Caco-2 (cell line): Measurements from ENCODE around the gene ZCCHC10. TPM values are rescaled to one million over a fixed set of nuclear protein-coding genes. Genes with fewer than 3 reads are reported as not detected.

Source experiments
- BruUV-seq: library from RNA; stranded (reverse); fragments of 400-500 nt; replicated peaks from 2 replicates; lab custom pipeline; 2021; lab: Mats Ljungman, UMichigan
- CTCF ChIA-PET: fragments of 300-600 bp; sonication (Branson Sonifier 250); formaldehyde crosslinking; loops from one replicate; lab custom pipeline; 2022; ENCODE audit warnings: antibody characterized with exemption; lab: Charles Lee
- POLR2A ChIA-PET: fragments of 300-600 bp; sonication (Branson Sonifier 250); formaldehyde crosslinking; loops from one replicate; lab custom pipeline; 2022; ENCODE audit warnings: antibody characterized with exemption; lab: Charles Lee
- DNase-seq, 2 experiments: peaks; one replicate each; pipeline versions ENCODE4 v3.0.0 to v3.0.0-alpha.2; 2020 to 2022
- H3K27me3 ChIP-seq: replicated peaks from 2 replicates; pipeline ENCODE4 v1.6.0; 2011; ENCODE audit warnings: low read length; ENCODE audit not compliant: control insufficient read depth, insufficient read depth
- H3K36me3 ChIP-seq: 2 replicates; pipeline ENCODE4 v1.5.1; 2011; ENCODE audit warnings: low read length; ENCODE audit not compliant: control insufficient read depth, insufficient read depth
- H3K4me1 ChIP-seq: fragments of 250-450 bp; sonication (Bioruptor Pico); 2 replicates; pipeline ENCODE4 v1.5.1; 2020; ENCODE audit warnings: mild to moderate bottlenecking
- H3K4me3 ChIP-seq: 2 replicates; pipeline ENCODE4 v1.5.1; 2011; ENCODE audit warnings: low read depth, mild to moderate bottlenecking, control low read depth, low read length
- H3K9me3 ChIP-seq: fragments of 250-450 bp; sonication (Bioruptor Pico); 2 replicates; pipeline ENCODE4 v1.5.1; 2020; ENCODE audit warnings: mild to moderate bottlenecking, moderate library complexity
- H3K27ac Mint-ChIP-seq: one replicate; pipeline ENCODE4 v1.8.0; 2022; ENCODE audit warnings: mixed read lengths; ENCODE audit not compliant: unreplicated experiment
- H3K27me3 Mint-ChIP-seq: one replicate; pipeline ENCODE4 v1.8.0; 2022; ENCODE audit warnings: mixed read lengths; ENCODE audit not compliant: insufficient read depth, unreplicated experiment
- H3K36me3 Mint-ChIP-seq: one replicate; pipeline ENCODE4 v1.8.0; 2022; ENCODE audit warnings: mild to moderate bottlenecking, mixed read lengths; ENCODE audit not compliant: insufficient read depth, unreplicated experiment
- H3K4me1 Mint-ChIP-seq: one replicate; pipeline ENCODE4 v1.8.0; 2022; ENCODE audit warnings: low read depth, mixed read lengths; ENCODE audit not compliant: unreplicated experiment
- H3K4me3 Mint-ChIP-seq: one replicate; pipeline ENCODE4 v1.8.0; 2022; ENCODE audit warnings: mild to moderate bottlenecking, moderate library complexity, mixed read lengths; ENCODE audit not compliant: unreplicated experiment
- H3K9me3 Mint-ChIP-seq: one replicate; pipeline ENCODE4 v1.8.0; 2022; ENCODE audit warnings: mixed read lengths; ENCODE audit not compliant: unreplicated experiment
- intact Hi-C: fragments of 100-400 bp; cut with micrococcal nuclease; formaldehyde crosslinking; loops from one replicate; pipeline ENCODE4 v1.10.0; 2022; ENCODE audit not compliant: unreplicated experiment
- total RNA-seq: library from RNA; stranded (reverse); gene quantifications from 2 replicates; pipeline ENCODE4 v1.2.3, GENCODE V29; 2022
- TF ChIP-seq, protein P1 (sequence below), 2 experiments: fragments of 200-600 bp in 1 of 2; IDR thresholded peaks; 1 replicate in 1 of 2; 2 replicates in 1 of 2; pipeline versions ENCODE4 v1.5.1 to v1.8.0; 2011 to 2022; ENCODE audit warnings: antibody characterized with exemption in 1 of 2, control low read depth in 1 of 2, inconsistent platforms in 1 of 2, low read depth in 1 of 2, low read length in 1 of 2, mild to moderate bottlenecking in 1 of 2, moderate library complexity in 1 of 2; ENCODE audit not compliant: insufficient read depth in 1 of 2, severe bottlenecking in 1 of 2, unreplicated experiment in 1 of 2

The ZCCHC10 gene
- total RNA-seq, 1 experiment from 2014 or later, result 32.9 TPM

DNA sequence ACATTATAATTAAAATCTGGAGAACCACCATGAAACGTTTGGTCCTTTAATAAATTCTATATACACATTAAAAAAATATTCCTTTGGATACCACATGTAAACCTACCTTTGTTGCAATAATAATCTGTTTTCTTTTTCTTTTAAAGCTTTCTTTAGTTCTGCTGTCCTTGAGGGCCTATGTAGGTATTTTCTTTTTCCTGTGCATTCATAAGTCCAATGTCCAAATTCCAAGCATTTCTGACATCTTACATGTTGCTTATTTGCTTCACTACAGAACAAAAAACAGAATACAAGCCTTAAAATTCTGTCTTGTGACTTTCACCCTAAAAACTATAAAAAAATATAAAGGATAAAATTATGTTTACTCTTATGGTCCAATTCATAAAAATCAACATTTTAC is 19.7 kb downstream of the ZCCHC10 start:
- Mint-ChIP-seq H3K4me3 (peak overlapping the region; percentile 16), H3K27ac (peak overlapping the region; percentile 82), H3K36me3 (peaks cover 55% of the 10 kb centered on the region), H3K9me3 (no peaks in the 10 kb centered on the region), H3K27me3 (no peaks in the 10 kb centered on the region), H3K4me1 (peaks cover 21% of the 10 kb centered on the region)
- BruUV-seq, result no TSS peak
- H3K4me1 ChIP-seq, result peaks cover 16% of the 10 kb centered on the region
- H3K36me3 ChIP-seq, result no peaks in the 10 kb centered on the region
- ChIA-PET CTCF (no interaction called here), POLR2A (no interaction called here)
- H3K27me3 ChIP-seq, result no peaks in the 10 kb centered on the region
- DNase-seq, result peak in 1 of 2 experiments; percentile 27
- intact Hi-C loops, result no loop called here
- no peak overlapping the region for H3K4me3 ChIP-seq
- TF ChIP-seq, protein P1, sequence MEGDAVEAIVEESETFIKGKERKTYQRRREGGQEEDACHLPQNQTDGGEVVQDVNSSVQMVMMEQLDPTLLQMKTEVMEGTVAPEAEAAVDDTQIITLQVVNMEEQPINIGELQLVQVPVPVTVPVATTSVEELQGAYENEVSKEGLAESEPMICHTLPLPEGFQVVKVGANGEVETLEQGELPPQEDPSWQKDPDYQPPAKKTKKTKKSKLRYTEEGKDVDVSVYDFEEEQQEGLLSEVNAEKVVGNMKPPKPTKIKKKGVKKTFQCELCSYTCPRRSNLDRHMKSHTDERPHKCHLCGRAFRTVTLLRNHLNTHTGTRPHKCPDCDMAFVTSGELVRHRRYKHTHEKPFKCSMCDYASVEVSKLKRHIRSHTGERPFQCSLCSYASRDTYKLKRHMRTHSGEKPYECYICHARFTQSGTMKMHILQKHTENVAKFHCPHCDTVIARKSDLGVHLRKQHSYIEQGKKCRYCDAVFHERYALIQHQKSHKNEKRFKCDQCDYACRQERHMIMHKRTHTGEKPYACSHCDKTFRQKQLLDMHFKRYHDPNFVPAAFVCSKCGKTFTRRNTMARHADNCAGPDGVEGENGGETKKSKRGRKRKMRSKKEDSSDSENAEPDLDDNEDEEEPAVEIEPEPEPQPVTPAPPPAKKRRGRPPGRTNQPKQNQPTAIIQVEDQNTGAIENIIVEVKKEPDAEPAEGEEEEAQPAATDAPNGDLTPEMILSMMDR (IDR thresholded peaks at IDR 0.05; ENCODE audit: insufficient read depth in 1 of 2, low read depth in 1 of 2, low read length in 1 of 2, severe bottlenecking in 1 of 2, unreplicated experiment in 1 of 2), result no peak
- H3K9me3 ChIP-seq, result peaks cover 14% of the 10 kb centered on the region

DNA sequence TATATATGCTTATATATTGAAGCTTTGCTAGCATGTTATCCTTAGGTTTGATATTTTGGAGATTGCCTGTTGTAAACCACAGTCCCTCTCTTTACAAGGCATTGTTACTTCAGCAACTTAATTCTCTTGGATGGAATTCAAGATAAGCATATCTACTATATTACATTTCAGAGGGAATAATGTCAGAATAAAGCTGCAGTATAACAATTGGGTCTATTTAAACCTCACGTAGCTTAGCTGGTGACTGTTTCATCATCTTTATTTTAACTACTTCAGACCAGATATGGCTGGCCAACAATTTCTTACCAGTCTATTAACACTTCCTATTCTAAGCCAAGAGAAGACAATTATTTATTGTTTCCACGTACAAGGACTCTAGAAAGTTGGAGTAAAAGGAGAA is 27.1 kb downstream of the ZCCHC10 start:
- Histone ChIP-seq H3K9me3 (no peaks in the 10 kb centered on the region), H3K4me3 (no peak overlapping the region), H3K27me3 (no peaks in the 10 kb centered on the region), H3K36me3 (no peaks in the 10 kb centered on the region), H3K4me1 (0 out of 2 replicates have a peak, but pooled peaks cover 3% of the 10 kb centered on the region)
- no peaks in the 10 kb centered on the region for H3K4me1 Mint-ChIP-seq
- peaks cover 16% of the 10 kb centered on the region for H3K36me3 Mint-ChIP-seq
- H3K27ac Mint-ChIP-seq, result no peak overlapping the region
- ChIA-PET POLR2A (no interaction called here), CTCF (interaction anchor here (0.9 kb wide), 1 partner anchor 11 kb away, joined by 4 read pairs; no protein-coding TSS in a partner anchor)
- BruUV-seq, result no TSS peak
- no peak for DNase-seq
- TF ChIP-seq, protein P1 (IDR thresholded peaks at IDR 0.05; ENCODE audit: insufficient read depth in 1 of 2, low read depth in 1 of 2, low read length in 1 of 2, severe bottlenecking in 1 of 2, unreplicated experiment in 1 of 2), result no peak
- H3K4me3 Mint-ChIP-seq, result no peak overlapping the region
- H3K9me3 Mint-ChIP-seq, result no peaks in the 10 kb centered on the region
- intact Hi-C loops, result no loop called here
- H3K27me3 Mint-ChIP-seq, result no peaks in the 10 kb centered on the region

DNA sequence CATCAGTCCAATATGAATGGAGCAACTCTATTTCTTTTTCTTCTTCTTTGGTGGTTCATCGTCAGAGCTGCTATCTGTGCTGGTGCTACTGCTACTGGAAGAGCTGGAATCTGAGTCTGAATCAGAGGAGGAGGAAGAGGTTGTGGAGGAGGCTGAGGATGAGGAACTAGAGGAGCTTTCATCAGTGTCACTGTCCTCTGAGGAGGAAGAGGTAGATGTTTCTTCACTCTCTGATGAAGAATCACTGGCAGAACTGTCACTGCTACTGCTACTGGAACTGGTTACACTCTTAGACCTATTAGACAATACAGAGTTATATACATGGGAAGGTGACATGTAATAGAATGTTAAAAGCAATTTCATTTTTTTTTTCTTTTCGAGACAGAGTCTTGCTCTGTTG is 27.8 kb downstream of the ZCCHC10 start:
- no TSS peak for BruUV-seq
- Mint-ChIP-seq H3K4me3 (no peak overlapping the region), H3K9me3 (no peaks in the 10 kb centered on the region), H3K27ac (no peak overlapping the region), H3K36me3 (peaks cover 10% of the 10 kb centered on the region), H3K27me3 (no peaks in the 10 kb centered on the region), H3K4me1 (no peaks in the 10 kb centered on the region)
- no peaks in the 10 kb centered on the region for H3K9me3 ChIP-seq
- ChIA-PET CTCF (no interaction called here), POLR2A (no interaction called here)
- intact Hi-C loops, result no loop called here
- no peak overlapping the region for H3K4me3 ChIP-seq
- no peaks in the 10 kb centered on the region for H3K27me3 ChIP-seq
- TF ChIP-seq, protein P1 (IDR thresholded peaks at IDR 0.05; ENCODE audit: insufficient read depth in 1 of 2, low read depth in 1 of 2, low read length in 1 of 2, severe bottlenecking in 1 of 2, unreplicated experiment in 1 of 2), result no peak
- DNase-seq, result no peak
- H3K36me3 ChIP-seq, result no peaks in the 10 kb centered on the region
- H3K4me1 ChIP-seq, result 0 out of 2 replicates have a peak, but pooled peaks cover 3% of the 10 kb centered on the region
